K562 (cell line): ENCODE data around the gene ARFGAP1. TPM values are rescaled to one million over a fixed set of nuclear protein-coding genes. Genes with fewer than 3 reads are reported as not detected.

Experiments used
- ATAC-seq: fragments of 200-7000 bp; cut with Tn5 transposase; 3 replicates; pipeline ENCODE4 v1.9.1; 2020; ENCODE audit warnings: moderate library complexity
- BruUV-seq: library from RNA; stranded (reverse); fragments of 400-500 nt; replicated peaks from 2 replicates; lab custom pipeline; 2021; lab: Mats Ljungman, UMichigan
- CTCF ChIA-PET: fragments of 300-600 bp; formaldehyde crosslinking; extraction: SDS; loops from one replicate; lab custom pipeline; 2021; ENCODE audit warnings: low intra/inter-chr PET ratio; lab: Yijun Ruan, JAX
- POLR2A ChIA-PET: fragments of 300-600, 350-650 bp; sonication (Branson Sonifier 250); formaldehyde crosslinking; extraction: SDS; loops from one replicate; lab custom pipeline; 2021; ENCODE audit warnings: antibody characterized with exemption, inconsistent platforms; lab: Yijun Ruan, JAX
- DNase-seq, 4 experiments: peaks; one replicate each; pipeline versions ENCODE4 v3.0.0 to v3.0.0-alpha.2; 2011 to 2018; ENCODE audit warnings: low spot score in 3 of 4, mixed read lengths in 3 of 4; ENCODE audit errors: extremely low read depth in 1 of 4
- FAIRE-seq: peaks from 2 replicates; lab custom pipeline; 2011; peaks lifted over from hg19 to GRCh38; lab: Jason Lieb, UNC
- H2AFZ ChIP-seq: 2 replicates; pipeline ENCODE4 v1.6.0; 2011; ENCODE audit warnings: low read depth, low read length, control low read depth, inconsistent platforms
- H3K27ac ChIP-seq: fragments of 200-600 bp; 3 replicates; pipeline ENCODE4 v1.8.0; 2011; ENCODE audit warnings: low read depth, mild to moderate bottlenecking, control low read depth, inconsistent platforms, low read length, moderate library complexity, mixed read lengths; ENCODE audit errors: extremely low read depth
- H3K27me3 ChIP-seq, 2 experiments: fragments of 300-600 bp in 1 of 2; 2 replicates in 1 of 2; 3 replicates in 1 of 2; pipeline versions ENCODE4 v1.6.0 to v1.8.0; 2011; ENCODE audit warnings: inconsistent platforms in 2 of 2, low read length in 2 of 2, mild to moderate bottlenecking in 1 of 2, mixed read lengths in 1 of 2, moderate library complexity in 1 of 2; ENCODE audit not compliant: control insufficient read depth in 2 of 2, insufficient read depth in 2 of 2
- H3K36me3 ChIP-seq: fragments of 300-600 bp; 3 replicates; pipeline ENCODE4 v1.8.0; 2011; ENCODE audit warnings: mild to moderate bottlenecking, low read length, inconsistent platforms; ENCODE audit not compliant: control insufficient read depth, insufficient read depth
- H3K4me1 ChIP-seq, 2 experiments: fragments of 200-600 bp in 1 of 2; replicated peaks in 1 of 2; 2 replicates in 1 of 2; 3 replicates in 1 of 2; pipeline versions ENCODE4 v1.5.1 to v1.8.0; 2011; ENCODE audit warnings: inconsistent platforms in 2 of 2, low read length in 2 of 2, mild to moderate bottlenecking in 1 of 2, mixed read lengths in 1 of 2, moderate library complexity in 1 of 2; ENCODE audit not compliant: control insufficient read depth in 2 of 2, insufficient read depth in 2 of 2
- H3K4me2 ChIP-seq: 2 replicates; pipeline ENCODE4 v1.6.1; 2011; ENCODE audit warnings: low read length, control low read depth, inconsistent platforms, mixed read lengths; ENCODE audit not compliant: insufficient read depth
- H3K4me3 ChIP-seq: fragments of 200-600 bp; sonication (generic), shearing (Covaris generic); 2 replicates; pipeline ENCODE4 v1.5.1; 2016; ENCODE audit warnings: control low read depth, inconsistent platforms
- H3K79me2 ChIP-seq: fragments of 200-600 bp; 3 replicates; pipeline ENCODE4 v1.8.0; 2011; ENCODE audit warnings: low read length, inconsistent platforms; ENCODE audit not compliant: control insufficient read depth, insufficient read depth
- H3K9ac ChIP-seq, 2 experiments: 2 replicates each; pipeline versions ENCODE4 v1.6.0 to v1.6.1; 2011; ENCODE audit warnings: low read depth in 2 of 2, low read length in 2 of 2, control low read depth in 1 of 2, inconsistent platforms in 1 of 2, mild to moderate bottlenecking in 1 of 2, mixed read lengths in 1 of 2; ENCODE audit not compliant: insufficient read depth in 1 of 2
- H3K9me1 ChIP-seq: one replicate; pipeline ENCODE4 v1.6.0; 2011; ENCODE audit warnings: inconsistent platforms, mild to moderate bottlenecking, low read length, moderate library complexity; ENCODE audit not compliant: control insufficient read depth, insufficient read depth
- H3K9me3 ChIP-seq: replicated peaks from 2 replicates; pipeline ENCODE4 v1.5.1; 2011; ENCODE audit warnings: low read depth, low read length, inconsistent platforms; ENCODE audit not compliant: control insufficient read depth, insufficient read depth
- H4K20me1 ChIP-seq: replicated peaks from 2 replicates; pipeline ENCODE4 v1.6.1; 2011; ENCODE audit warnings: low read length, inconsistent platforms, mixed read lengths; ENCODE audit not compliant: control insufficient read depth, insufficient read depth
- MTA3 ChIP-seq: fragments of 450-650 bp; formaldehyde crosslinking; IDR thresholded peaks from 2 replicates; pipeline ENCODE4 v1.6.1; 2017; ENCODE audit warnings: mild to moderate bottlenecking, borderline replicate concordance
- PCBP1 ChIP-seq: fragments of 200-400 bp; formaldehyde crosslinking; IDR thresholded peaks from 2 replicates; pipeline ENCODE4 v1.6.1; 2018; ENCODE audit warnings: mild to moderate bottlenecking, low read depth, low read length; ENCODE audit not compliant: poor library complexity, severe bottlenecking
- POLR2AphosphoS2 ChIP-seq: IDR thresholded peaks from 2 replicates; pipeline ENCODE4 v1.6.1; 2012; ENCODE audit warnings: low read length, improper control_type of control experiment
- POLR2G ChIP-seq: fragments of 200-400 bp; formaldehyde crosslinking; IDR thresholded peaks from 2 replicates; pipeline ENCODE4 v1.6.1; 2017; ENCODE audit warnings: low read depth, mild to moderate bottlenecking, antibody characterized with exemption, low read length, moderate library complexity
- RBFOX2 ChIP-seq: fragments of 200-400 bp; formaldehyde crosslinking; IDR thresholded peaks from 2 replicates; pipeline ENCODE4 v1.6.1; 2017; ENCODE audit warnings: low read depth, mild to moderate bottlenecking, low read length, moderate library complexity
- SUPT5H ChIP-seq: fragments of 450-650 bp; IDR thresholded peaks from 2 replicates; pipeline ENCODE4 v1.6.1; 2016
- ZNF436 ChIP-seq: fragments of 250-450, 450-650 bp; sonication (Bioruptor Pico); formaldehyde crosslinking; IDR thresholded peaks from 2 replicates; pipeline ENCODE4 v1.7.0; 2020; ENCODE audit warnings: mild to moderate bottlenecking
- WGBS: fragments of 100-300 bp; shearing (Covaris generic); methylation state at CpG from one replicate; pipeline ENCODE4 v1.1.6; 2016; ENCODE audit warnings: low coverage, mixed read lengths; ENCODE audit not compliant: insufficient coverage; ENCODE audit errors: missing lambda C conversion rate; 5-methylcytosine and 5-hydroxymethylcytosine counted together
- in situ Hi-C: fragments of 300-500 bp; cut with MboI; formaldehyde crosslinking; loops from 4 replicates; pipeline ENCODE4 v1.15.0; 2018; ENCODE audit warnings: inconsistent platforms, mixed read lengths
- intact Hi-C: fragments of 100-400 bp; cut with micrococcal nuclease; formaldehyde crosslinking; loops from 2 replicates; pipeline ENCODE4 v1.14.2; 2022
- polyA plus RNA-seq, 8 experiments: library from polyadenylated mRNA; depleted of rRNA in 4 of 8; stranded (reverse) in 5 of 8; unstranded in 3 of 8; fragments of >200 nt; fragmentation: Nextera tagmentation in 2 of 8; fragmentation: Illumina TruSeq in 1 of 8; extraction: Ambion mirVana in 2 of 8; extraction: Trizol in 1 of 8; gene quantifications; 2 replicates each; pipeline versions ENCODE4 v1.2.1 to v1.2.3, GENCODE V29; 2011 to 2014; ENCODE audit warnings: inconsistent platforms in 1 of 8, missing spikeins in 1 of 8
- total RNA-seq, 7 experiments: library from RNA; depleted of rRNA in 6 of 7; stranded (reverse); fragments of >200 nt in 6 of 7; fragmentation: Illumina TruSeq in 2 of 7; extraction: Trizol in 2 of 7; gene quantifications; 2 replicates each; pipeline versions ENCODE4 v1.2.1 to v1.2.3, GENCODE V29; 2011 to 2021; ENCODE audit warnings: low replicate concordance in 1 of 7

ARFGAP1 gene
- total and polyA plus RNA-seq, 9 of the 15 experiments (the other 6 are each of a cell fraction or from before 2014, with no cell fraction given): 0.53 to 102 (median 33.5) TPM

DNA sequence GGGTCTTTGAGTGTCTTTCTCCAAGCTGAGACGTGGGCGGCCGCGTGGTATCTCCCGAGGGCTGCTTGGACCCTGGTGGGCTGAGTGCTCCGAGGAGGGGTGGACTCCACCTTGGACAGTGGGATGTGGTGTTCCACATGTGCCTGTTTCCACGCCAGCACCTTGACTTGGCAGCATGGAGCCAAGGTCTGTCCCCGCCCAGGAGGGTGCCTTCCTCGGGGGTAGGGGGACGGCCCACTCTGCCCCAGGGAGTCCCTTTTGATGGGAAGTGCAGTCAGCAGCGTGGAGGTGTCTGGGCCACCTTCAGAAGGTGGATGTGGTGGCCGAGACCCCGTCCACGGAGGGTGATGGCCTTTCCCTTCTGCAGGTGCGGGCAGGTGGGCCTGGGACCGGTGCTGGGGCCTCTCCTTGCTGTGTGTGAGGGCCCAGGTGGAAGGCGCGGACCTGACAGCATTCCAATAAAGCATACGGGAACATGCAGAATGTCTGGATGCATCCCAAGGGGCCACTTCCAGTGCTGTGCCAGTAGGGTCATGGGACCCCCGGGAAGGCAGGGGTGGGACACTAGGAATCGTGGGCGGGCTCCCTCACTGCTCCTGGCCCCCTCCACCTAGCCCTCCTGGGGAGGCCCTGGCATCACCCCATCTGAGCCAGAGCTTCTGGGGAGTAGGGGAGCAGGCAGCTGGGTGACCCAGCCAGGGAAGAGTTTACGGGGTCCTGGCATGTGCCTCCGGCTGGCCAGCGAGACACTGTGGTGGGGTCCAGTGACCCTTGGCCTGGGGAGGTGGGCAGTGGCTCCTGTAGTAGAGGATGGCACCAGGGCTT, 16.9 kb downstream of the ARFGAP1 start:
- POLR2A ChIA-PET: interaction anchor here (0.6 to 1.2 kb wide), 2 partner anchors 13 to 137 kb away, joined by 3 to 5 read pairs; no protein-coding TSS in a partner anchor
- FAIRE-seq: no peak

More for the DNA sequence above, 16.9 kb downstream of the ARFGAP1 start:
- no TSS peak for BruUV-seq
- no peak overlapping the region for H3K4me2 ChIP-seq
- peaks cover 38% of the 10 kb centered on the region; the same call in 2 of the 3 replicates for H3K36me3 ChIP-seq
- CTCF ChIA-PET: no interaction called here
- no peak for DNase-seq
- H3K27ac ChIP-seq: no peak overlapping the region
- 90% methylated on average over 21 of the region's 25 CpGs for WGBS
- H2AFZ ChIP-seq: no peak overlapping the region
- no peak overlapping the region for H3K4me3 ChIP-seq
- H3K9me1 ChIP-seq: peaks cover 10% of the 10 kb centered on the region
- ATAC-seq: no peak
- no peaks in the 10 kb centered on the region for H3K9me3 ChIP-seq
- no peaks in the 10 kb centered on the region for H3K79me2 ChIP-seq
- in situ Hi-C loops (no loop called here), intact Hi-C loops (loop anchor here (5.0 kb wide), 1 partner anchor 62 kb away; no protein-coding TSS in a partner anchor)
- H4K20me1 ChIP-seq: peaks cover 25% of the 10 kb centered on the region
- TF ChIP-seq MTA3: peak; percentile 32; the same call in 1 of the 2 replicates
- TF ChIP-seq ZNF436: no peak
- peak; percentile 21 for TF ChIP-seq POLR2G
- 0 out of 2 replicates have a peak, but pooled peaks have one; percentile 14 for TF ChIP-seq POLR2AphosphoS2
- TF ChIP-seq RBFOX2: 0 out of 2 replicates have a peak, but pooled peaks have one; percentile 24
- TF ChIP-seq SUPT5H: peak; percentile 22; the same call in 1 of the 2 replicates
- TF ChIP-seq PCBP1: no peak
- TF ChIP-seq, all 486 proteins: peak for 5
- Histone ChIP-seq H3K9ac (no peak overlapping the region; a peak in 1 of 4 replicates), H3K27me3 (peaks cover 1 to 2% of the 10 kb centered on the region in 2 experiments; a peak in 3 of 5 replicates), H3K4me1 (peaks cover 0 to 56% of the 10 kb centered on the region in 2 experiments; a peak in 2 of 5 replicates)
